IPS-18c (cell line): ENCODE measurements around the gene SLC25A4.
"Not testable (repeated sequence)": the region's sequence is repeated elsewhere in the genome, so short reads cannot be mapped to it uniquely, and the experiment has no call there.

Source experiments
- H3K4me3 ChIP-seq: 2 replicates; pipeline ENCODE4 v1.7.0; 2013; ENCODE audit warnings: low read depth, mild to moderate bottlenecking, low read length, moderate library complexity; ENCODE audit not compliant: insufficient read depth
- H3K9me3 ChIP-seq: one replicate; pipeline ENCODE4 v1.6.1; 2013; ENCODE audit warnings: mild to moderate bottlenecking, low read length, moderate library complexity; ENCODE audit not compliant: control insufficient read depth, insufficient read depth

The SLC25A4 gene

DNA sequence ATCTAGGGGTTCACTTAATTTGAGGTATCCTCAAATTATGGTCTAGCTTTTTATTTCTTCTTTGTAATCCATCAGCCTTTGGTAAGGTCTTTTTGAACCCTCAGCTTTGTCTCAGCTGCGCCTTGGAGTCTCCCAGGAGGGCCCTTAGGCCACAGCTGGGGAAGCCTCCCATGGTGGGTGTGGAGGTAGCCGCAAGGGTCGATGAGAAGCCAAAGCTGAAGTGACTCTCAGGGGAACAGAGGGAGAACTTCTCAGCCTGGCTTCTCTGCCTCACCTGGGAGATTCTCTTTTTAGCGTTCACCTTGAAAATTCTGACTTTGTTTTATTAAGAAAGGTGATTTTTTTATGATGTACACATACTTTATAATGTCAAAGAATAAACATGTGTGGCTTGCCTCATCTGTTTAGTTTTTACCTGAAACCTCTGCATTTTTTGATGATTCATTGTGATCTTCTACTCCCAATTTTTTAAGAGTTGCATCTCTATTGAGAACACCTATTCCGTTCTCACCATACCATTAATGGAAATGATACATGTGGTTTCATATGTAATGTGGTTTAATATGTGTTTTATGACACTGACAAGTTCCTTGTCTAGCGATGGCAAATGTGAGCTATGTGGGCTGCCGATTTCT lies 25.6 kb upstream of the SLC25A4 start:
- H3K9me3 ChIP-seq = no peaks in the 10 kb centered on the region
- H3K4me3 ChIP-seq = no peak overlapping the region

DNA sequence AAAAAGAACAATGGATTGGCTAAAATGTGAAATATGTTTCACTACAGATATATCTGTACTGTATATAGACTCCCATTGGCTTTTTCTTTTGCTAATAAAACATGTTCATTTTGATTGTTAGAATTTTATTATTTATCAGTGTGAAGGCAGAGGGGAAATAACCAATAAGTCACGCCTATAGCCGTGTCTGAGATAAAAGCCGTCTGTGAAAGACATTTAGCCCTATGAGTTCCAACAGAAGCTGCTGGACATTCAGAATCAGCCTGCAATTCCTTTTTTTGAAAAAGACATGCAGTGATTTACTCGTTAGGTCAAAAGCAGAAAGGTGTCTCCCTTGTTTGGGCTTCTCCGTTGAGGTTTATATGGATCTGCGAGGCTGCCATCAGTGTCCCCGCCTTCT lies 24.2 kb upstream of the SLC25A4 start:
- no peak overlapping the region for H3K4me3 ChIP-seq
- no peaks in the 10 kb centered on the region for H3K9me3 ChIP-seq

DNA sequence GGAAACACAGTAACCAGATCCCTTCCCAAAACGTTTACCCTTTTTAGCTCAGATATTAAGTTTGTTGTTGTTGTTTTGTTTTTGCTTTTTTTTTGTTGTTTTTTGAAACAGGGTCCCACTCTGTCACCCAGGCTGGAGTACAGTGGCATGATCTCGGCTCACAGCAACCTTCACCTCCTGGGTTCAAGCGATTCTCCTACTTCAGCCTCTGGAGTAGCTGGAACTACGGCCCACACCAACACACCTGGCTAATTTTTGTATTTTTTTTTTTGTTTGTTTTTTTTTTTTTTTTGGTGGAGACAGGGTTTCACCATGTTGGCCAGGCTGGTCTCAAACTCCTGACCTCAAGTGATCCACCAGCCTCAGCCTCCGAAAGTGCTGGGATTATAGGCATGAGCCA lies 23.6 kb upstream of the SLC25A4 start:
- not testable (repeated sequence) for H3K4me3 ChIP-seq

DNA sequence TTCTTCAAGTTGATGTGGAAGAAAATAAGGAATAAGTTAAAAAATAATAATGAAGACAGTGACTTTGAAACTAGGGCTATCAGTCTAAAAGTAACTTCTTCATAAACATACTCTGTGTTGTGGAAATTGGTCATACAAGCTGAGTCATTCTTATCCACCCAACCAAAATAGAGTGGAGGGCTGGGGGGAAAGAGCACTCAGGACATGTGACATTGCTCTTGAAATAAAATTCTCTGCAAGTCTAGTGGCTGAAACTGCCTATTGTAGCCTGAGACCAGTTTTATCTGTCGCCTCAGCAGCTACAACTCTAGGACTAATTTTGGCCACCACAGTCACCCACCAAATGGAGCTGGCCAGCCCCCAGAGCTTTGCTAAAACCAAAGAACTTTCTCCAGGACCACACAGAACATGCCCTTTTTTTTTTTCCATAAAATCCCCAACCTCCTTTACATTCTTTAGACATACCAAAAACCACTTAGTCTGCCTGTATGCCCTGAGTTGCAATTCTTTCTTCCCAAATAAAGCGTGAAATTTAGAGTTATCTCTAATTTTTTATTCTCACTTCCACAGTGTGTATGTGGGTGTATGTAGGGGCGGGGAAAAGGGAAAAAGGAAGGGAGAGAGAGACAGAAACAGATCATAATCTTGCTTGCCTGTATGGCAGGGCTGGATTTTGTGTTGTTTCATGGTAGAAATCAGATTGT lies 23.0 kb upstream of the SLC25A4 start:
- Histone ChIP-seq H3K4me3 (no peak overlapping the region), H3K9me3 (no peaks in the 10 kb centered on the region)

More for the DNA sequence above, 23.6 kb upstream of the SLC25A4 start:
- not testable (repeated sequence) for H3K9me3 ChIP-seq

DNA sequence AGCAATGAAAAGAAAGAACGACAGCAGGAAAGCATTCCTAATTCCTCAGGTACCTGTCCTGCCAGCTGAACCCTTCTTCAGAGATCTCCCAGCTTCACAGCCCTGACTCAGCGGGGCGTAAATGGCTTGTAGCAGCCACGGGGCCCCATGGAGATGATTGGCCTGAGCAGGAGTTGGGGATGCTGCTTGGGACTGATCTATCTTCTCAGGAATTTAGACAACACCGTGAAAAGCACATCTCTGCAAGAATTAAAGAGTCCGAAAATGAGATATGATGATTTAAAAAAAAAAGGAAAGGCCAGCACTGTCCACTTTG lies 22.5 kb upstream of the SLC25A4 start:
- no peak overlapping the region for H3K4me3 ChIP-seq

DNA sequence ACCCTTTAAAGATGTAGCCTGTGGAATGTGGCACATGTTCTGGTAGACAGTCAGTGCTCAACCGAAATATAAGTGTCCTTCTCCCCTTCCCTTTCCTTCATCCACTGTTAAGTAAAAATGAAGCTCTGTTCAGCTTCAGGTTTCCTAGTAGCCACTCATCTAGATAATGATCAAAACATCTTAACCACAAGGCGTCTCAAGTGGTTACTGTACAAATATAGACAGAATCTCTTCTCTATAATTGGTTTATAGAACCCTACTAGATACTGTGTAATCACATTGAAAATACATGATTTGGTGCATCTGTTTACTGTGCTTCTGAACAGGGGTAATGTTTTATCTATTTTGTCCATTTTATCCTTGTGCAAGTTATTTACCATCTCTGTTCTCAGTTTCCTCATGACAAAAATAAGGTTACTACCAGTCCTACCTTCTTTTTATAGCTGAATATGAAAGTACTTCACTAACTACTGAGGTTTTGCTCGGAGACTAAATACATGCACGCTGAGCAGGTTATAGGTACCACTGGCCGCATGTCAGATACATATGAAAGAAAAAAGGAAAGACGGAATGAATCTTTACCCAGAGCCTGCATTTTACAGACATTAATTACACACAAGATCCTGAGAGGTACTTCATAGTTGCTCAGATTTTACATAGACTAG lies 20.3 kb upstream of the SLC25A4 start:
- Histone ChIP-seq H3K9me3 (no peaks in the 10 kb centered on the region), H3K4me3 (no peak overlapping the region)

More for the DNA sequence above, 22.5 kb upstream of the SLC25A4 start:
- no peaks in the 10 kb centered on the region for H3K9me3 ChIP-seq

DNA sequence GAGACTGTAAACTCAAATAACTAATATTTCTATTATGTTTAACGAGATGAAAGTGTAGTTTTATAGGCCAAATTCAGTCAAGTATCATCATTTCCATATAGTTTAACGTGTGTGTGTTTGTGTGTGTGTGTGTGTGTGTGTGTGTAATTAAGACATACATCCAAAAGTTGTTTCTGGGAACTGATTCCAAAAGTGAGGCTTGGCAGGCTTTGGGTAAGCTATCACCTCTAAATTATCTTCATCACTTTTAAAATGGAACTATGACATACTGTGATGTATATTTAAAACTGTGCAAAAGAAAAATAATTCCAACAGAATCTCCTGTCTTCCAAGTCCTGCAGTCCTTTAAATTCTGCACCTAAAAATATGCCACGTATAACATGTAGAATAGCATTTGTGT lies 19.1 kb upstream of the SLC25A4 start:
- Histone ChIP-seq H3K4me3 (no peak overlapping the region), H3K9me3 (peaks cover 2% of the 10 kb centered on the region)

DNA sequence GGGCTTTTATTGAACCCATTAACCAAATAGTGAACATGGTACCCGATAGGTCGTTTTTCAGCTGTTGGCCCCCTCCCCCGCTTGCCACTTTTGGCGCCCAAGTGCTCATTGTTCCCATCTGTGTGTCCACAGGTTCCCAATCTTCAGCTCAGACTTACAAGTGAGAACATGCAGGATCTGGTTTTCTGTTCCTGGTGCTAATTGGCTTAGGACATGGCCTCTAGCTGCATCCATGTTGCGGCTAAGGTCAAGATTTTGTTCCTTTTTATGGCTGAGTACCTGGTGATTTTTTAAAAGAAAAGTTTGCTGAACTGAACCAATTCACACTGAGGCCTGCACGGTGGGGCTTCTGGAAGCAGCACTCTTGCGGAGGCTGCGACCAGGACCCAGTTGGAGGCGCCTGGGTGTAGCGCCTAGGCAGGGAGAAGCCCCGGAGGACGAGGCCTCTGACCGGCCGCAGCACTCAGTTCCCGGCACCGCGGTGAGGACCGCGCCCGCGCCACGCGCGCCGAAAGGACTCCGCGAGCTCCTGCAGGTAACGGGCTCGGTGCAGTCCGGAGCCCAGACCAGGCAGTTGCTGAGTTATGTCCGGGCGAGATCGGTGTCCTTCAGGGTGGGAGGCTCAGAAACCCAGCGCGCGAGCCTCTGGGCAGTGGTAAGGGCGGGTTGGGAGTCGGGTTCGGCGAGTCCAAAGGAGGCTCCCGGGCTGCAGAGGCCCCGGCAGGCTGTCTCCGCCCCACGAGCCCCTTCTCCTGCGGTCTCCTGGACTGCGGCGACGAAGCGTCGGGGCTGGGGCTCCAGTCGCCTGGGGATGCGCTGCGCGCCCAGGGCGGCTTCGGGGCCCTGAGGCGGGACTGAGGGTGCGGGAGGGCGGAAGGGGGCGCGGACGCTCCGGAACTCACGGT lies 15.8 kb upstream of the SLC25A4 start:
- peak overlapping the region; percentile 68 for H3K4me3 ChIP-seq

DNA sequence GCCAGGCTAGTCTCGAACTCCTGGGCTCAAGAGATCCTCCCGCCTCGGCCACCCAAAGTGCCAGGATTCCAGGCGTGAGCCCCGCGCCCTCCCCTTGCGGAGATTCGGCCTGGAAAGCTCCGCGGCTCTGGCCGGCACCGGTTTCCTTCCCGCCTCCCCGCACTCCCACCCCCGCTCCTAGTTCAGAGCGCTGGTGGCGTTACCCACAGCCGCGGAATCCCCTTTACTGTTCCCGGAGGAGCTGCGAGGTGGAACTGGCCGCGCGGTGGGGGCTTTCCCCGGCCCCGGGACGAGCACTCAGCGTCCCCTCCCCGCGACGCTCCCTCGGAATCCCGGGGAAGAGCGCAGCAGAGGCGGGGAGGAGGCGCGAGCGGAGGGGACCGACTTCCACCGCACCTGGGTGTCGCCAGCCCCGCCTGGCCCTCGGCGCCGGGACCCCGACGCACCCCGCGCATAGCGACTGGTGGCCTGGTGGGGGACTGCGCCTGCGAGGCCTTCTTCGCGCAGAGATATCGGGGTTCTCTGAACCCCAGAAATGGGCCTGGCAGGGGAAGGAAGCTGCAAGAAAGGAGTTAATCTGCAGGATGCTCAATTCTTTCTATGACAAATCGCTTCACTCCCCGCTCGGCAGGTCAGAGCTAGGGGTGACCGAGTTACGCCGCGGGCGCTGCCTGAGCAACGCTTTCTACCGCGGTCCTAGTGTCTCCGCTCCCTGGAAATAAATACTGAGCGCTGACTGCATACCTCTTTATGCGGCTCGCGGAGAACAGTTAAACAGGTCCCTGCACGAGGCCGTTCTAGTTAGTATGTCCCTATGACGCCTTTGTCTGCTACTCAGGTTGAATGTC lies 14.6 kb upstream of the SLC25A4 start:
- peak overlapping the region; percentile 68 for H3K4me3 ChIP-seq
- peaks cover 2% of the 10 kb centered on the region for H3K9me3 ChIP-seq

More for the DNA sequence above, 15.8 kb upstream of the SLC25A4 start:
- H3K9me3 ChIP-seq = peaks cover 2% of the 10 kb centered on the region

DNA sequence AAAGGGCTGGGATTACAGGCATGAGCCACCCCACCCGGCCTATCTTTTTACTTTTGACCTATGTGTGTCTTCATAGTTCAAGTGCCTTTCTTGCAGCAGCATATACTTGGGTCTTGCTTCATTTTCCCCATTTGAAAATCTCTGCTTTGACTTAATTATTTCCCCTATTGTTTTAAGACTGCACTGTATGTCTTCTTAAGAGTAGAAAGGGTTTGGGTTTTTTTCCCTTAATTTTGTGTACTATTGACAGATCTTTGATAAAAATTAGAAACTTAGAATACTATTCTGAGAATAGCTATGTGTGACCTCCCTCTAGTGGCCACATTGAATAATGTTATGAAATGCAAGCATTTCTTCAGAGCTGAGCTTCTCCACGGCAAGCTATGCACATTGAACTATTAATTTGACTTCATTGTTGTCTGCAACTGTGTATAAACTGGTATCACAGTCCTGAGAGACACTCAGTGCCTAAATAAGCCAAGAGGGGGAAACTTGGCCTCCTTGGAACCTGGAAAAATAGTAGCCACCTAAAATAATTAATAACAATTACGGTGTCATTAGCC lies 8.7 kb upstream of the SLC25A4 start:
- Histone ChIP-seq H3K4me3 (no peak overlapping the region), H3K9me3 (no peaks in the 10 kb centered on the region)

DNA sequence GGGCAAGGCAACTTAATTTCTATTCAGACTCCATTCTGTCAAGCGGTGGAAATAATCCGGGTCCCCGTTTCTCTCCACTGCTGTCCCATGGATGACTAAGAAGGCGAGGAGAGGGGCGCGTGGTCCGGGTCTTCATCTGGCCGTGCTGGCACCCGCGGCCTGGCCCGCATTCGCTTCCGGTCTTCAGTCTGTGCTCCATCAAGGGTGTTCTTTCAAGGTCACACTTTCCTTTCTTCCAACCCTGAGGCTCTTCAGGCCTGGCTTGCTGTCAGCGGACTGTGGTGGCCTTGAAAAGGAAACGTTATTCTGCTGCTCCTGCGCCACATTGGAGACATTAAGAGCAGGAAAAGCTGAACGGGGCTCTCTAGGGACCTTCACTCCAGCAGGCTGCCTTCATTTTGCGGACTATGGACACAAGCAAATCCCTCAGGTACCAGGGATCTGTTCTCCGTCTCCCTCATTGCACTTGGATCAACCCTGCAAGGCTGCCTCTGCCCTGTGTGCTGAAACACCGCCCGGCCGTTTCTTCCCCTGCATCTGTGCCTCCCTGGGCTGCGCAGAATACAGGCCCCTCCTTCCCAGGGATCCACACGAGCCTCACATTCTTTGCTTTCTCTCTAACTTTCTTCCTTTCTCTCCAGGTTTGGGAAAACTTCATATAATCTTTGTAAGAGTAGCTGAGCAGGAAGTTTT lies 5.7 kb upstream of the SLC25A4 start:
- Histone ChIP-seq H3K4me3 (no peak overlapping the region), H3K9me3 (no peaks in the 10 kb centered on the region)

DNA sequence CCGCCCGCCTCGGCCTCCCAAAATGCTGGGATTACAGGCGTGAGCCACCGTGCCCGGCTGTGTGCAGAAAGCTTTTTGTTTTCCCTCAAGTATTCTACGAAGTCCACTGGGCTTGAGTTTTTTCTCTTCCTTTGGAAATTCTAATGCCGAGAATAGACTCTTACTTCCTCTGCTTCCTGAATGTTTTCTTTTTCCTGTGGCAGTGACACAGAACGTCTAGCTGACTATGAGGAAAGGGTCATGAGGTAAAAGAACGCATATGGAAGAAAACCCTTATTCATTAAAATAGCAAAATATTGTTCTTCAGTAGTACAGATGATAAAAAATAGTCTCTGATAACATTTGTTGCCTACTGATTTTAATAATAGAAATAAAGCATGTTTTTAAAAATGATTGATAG lies 4.9 kb upstream of the SLC25A4 start:
- H3K4me3 ChIP-seq = no peak overlapping the region
- no peaks in the 10 kb centered on the region for H3K9me3 ChIP-seq

DNA sequence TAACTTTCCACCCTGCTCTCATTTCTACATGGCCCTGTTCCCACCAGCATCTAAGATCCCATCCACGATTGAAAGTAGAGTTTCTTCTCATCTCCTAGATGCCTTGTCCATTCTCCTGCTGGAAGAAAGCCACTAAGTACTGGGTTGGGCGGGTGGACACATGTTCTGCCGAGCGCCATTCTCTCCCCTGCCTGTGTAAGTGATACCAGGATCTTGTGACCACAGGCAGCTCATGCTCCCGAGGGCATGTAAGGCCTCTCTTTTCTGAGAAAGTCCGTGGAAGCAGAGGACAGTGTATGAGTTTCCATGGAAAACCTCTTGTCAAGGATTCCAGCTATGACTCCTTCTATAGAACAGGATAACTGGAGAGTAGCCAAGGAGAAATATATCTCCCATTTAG lies 3.3 kb upstream of the SLC25A4 start:
- no peak overlapping the region for H3K4me3 ChIP-seq
- no peaks in the 10 kb centered on the region for H3K9me3 ChIP-seq

DNA sequence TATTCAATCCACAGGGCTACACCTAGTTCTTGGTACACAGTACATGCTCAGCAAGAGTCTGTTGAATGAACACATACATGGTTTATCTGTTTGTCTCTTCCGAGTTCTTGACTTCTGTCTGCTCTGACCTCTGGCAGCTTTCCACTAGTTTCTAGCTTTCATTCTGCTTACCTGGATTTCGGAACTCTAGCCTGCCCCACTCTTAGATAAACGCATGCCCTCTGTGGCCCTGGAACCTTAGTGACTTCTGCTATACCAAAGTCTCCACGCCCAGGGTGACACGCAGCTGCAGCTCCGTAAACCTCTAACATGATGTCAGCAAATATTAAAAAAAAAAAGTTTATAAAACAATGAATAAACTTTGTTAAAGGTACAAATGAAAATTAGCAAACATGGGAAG lies 1.3 kb upstream of the SLC25A4 start:
- no peak overlapping the region for H3K4me3 ChIP-seq

DNA sequence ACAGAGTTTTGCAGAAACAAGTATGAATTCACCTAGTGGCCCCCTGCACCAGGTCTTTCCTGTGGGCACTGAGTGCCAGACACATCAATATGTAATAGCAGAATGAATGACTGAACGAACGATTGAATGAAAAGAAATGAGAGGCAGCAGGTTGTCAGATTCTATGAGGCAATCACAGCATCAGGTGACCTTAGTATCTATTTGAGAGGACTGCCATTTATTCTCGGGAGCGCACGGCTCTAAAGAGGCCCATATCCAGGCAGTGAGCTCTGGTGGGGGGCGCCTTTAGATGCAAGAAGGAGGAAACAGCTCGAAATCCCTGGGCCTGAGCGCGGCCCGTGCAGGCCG lies 528 bp upstream of the SLC25A4 start:
- peak overlapping the region; percentile 73; the same call in 1 of the 2 replicates for H3K4me3 ChIP-seq
- no peaks in the 10 kb centered on the region for H3K9me3 ChIP-seq

More for the DNA sequence above, 1.3 kb upstream of the SLC25A4 start:
- no peaks in the 10 kb centered on the region for H3K9me3 ChIP-seq

DNA sequence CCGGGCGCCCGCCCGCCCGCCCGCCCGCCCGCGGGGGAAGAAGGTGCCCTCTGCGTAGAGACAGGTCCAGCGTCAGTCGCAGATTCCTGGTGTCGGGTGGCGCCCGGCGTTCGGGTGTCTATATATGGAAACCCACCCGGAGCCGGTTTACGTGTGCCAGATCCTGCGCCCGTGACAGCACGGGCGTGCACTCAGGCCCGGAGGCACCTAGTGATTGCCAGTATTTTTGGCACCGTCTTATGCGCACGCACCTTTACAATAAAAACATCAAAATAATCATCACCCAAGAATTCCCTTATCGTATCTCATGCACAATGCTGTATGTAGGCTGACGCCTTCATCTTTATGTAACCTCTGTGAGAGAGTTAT lies 519 bp downstream of the SLC25A4 start:
- no peaks in the 10 kb centered on the region for H3K9me3 ChIP-seq
- H3K4me3 ChIP-seq = peak overlapping the region; percentile 73
